Mammary epithelial cell (primary cell): ENCODE results near the gene UBE2O.

Experiments
- EZH2 ChIP-seq: IDR thresholded peaks from 2 replicates; pipeline ENCODE4 v1.6.1; 2012; ENCODE audit warnings: low read length, inconsistent platforms, borderline replicate concordance
- TF ChIP-seq, protein P1 (sequence below), 2 donors: IDR thresholded peaks in 1 of 2; conservative IDR thresholded peaks in 1 of 2; 2 replicates each; pipeline ENCODE4 v1.5.1; 2011 to 2012; ENCODE audit warnings: inconsistent platforms in 2 of 2, low read length in 2 of 2, mild to moderate bottlenecking in 2 of 2, control low read depth in 1 of 2, low read depth in 1 of 2; ENCODE audit not compliant: insufficient read depth in 1 of 2; ENCODE audit errors: extremely low read depth in 1 of 2

DNA sequence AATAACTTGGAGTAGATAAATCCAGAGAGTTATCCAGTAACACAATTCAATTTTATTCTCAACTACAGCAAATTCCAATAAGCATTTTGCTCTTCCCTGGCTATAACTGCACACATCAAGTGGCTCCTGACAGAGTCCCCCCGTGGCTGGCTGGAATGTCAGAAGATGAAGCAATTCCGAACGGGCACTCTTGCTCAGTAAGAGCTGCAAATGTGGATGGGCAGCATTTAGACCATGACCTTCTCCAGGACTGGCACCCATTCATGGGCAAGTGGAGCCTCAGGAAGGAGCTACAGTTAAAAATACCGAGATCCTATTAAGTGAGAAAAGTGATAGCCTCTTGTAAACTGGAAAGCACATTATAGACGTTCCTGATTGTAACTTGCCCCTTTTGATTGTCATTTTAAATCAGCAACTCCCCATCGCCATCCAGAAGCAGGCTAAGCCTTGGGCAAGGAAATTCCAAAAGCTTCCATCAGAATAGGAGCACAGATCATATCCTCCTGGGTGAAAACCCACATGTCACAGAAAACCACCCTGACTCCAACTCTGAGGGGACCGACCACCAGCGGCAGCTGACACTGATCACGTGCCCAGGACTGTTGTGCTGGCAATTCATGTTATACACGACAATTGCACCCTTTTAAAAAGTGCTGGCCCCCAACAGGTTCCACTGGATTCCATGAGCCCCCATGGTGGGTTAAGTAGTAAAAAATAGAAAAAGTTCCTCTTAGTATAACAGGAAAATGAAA, 7.1 kb downstream of the UBE2O start:
- TF ChIP-seq, protein P1, sequence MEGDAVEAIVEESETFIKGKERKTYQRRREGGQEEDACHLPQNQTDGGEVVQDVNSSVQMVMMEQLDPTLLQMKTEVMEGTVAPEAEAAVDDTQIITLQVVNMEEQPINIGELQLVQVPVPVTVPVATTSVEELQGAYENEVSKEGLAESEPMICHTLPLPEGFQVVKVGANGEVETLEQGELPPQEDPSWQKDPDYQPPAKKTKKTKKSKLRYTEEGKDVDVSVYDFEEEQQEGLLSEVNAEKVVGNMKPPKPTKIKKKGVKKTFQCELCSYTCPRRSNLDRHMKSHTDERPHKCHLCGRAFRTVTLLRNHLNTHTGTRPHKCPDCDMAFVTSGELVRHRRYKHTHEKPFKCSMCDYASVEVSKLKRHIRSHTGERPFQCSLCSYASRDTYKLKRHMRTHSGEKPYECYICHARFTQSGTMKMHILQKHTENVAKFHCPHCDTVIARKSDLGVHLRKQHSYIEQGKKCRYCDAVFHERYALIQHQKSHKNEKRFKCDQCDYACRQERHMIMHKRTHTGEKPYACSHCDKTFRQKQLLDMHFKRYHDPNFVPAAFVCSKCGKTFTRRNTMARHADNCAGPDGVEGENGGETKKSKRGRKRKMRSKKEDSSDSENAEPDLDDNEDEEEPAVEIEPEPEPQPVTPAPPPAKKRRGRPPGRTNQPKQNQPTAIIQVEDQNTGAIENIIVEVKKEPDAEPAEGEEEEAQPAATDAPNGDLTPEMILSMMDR (conservative IDR thresholded peaks at IDR 0.05 in 1 of 2, IDR thresholded peaks at IDR 0.05 in 1 of 2; ENCODE audit: extremely low read depth in 1 of 2, insufficient read depth in 1 of 2, low read depth in 1 of 2, low read length in 2 of 2) = no peak
- TF ChIP-seq EZH2 = no peak
